PC-3 (cell line): ENCODE data around the gene SP8. TPM values are rescaled to one million over a fixed set of nuclear protein-coding genes. Genes with fewer than 3 reads are reported as not detected.

Experiments used
- ATAC-seq: fragments of 200-7000 bp; cut with Tn5 transposase; 2 replicates; pipeline ENCODE4 v1.9.1; 2020; ENCODE audit warnings: mild to moderate bottlenecking, moderate library complexity
- BruUV-seq: library from RNA; stranded (reverse); fragments of 400-500 nt; replicated peaks from 2 replicates; lab custom pipeline; 2021; lab: Mats Ljungman, UMichigan
- CTCF ChIA-PET: fragments of 300-600 bp; sonication (Branson Sonifier 250); formaldehyde crosslinking; loops from one replicate; lab custom pipeline; 2022; ENCODE audit warnings: antibody characterized with exemption; lab: Charles Lee
- POLR2A ChIA-PET: fragments of 300-600 bp; sonication (Branson Sonifier 250); formaldehyde crosslinking; loops from one replicate; lab custom pipeline; 2022; ENCODE audit warnings: antibody characterized with exemption; ENCODE audit not compliant: unreplicated experiment; lab: Charles Lee
- DNase-seq: peaks from one replicate; pipeline ENCODE4 v3.0.0-alpha.2; 2015
- H2AFZ ChIP-seq: fragments of 300-600 bp; sonication (generic); 2 replicates; pipeline ENCODE4 v1.6.0; 2016; ENCODE audit warnings: antibody characterized with exemption, low read length
- H3F3A ChIP-seq: fragments of 300-600 bp; sonication (generic); one replicate; pipeline ENCODE4 v1.6.0; 2017; ENCODE audit warnings: antibody characterized with exemption, low read length, control low read depth, mild to moderate bottlenecking; ENCODE audit not compliant: unreplicated experiment
- H3K27ac ChIP-seq: fragments of 300-600 bp; sonication (generic); 2 replicates; pipeline ENCODE4 v1.5.1; 2016; ENCODE audit warnings: mild to moderate bottlenecking, low read length
- H3K27me3 ChIP-seq: fragments of 300-600 bp; sonication (generic); 2 replicates; pipeline ENCODE4 v1.6.1; 2016; ENCODE audit warnings: low read length, mixed read lengths
- H3K36me3 ChIP-seq: fragments of 300-600 bp; sonication (generic); 2 replicates; pipeline ENCODE4 v1.6.1; 2016; ENCODE audit warnings: low read depth, mixed run types, low read length, mixed read lengths
- H3K4me1 ChIP-seq: fragments of 300-600 bp; sonication (generic); 2 replicates; pipeline ENCODE4 v1.5.1; 2016; ENCODE audit warnings: low read length; ENCODE audit not compliant: insufficient read depth
- H3K4me2 ChIP-seq: fragments of 300-600 bp; sonication (generic); 2 replicates; pipeline ENCODE4 v1.6.0; 2016; ENCODE audit warnings: low read length
- H3K4me3 ChIP-seq: fragments of 300-600 bp; sonication (generic); 2 replicates; pipeline ENCODE4 v1.5.1; 2016; ENCODE audit warnings: mild to moderate bottlenecking, low read length, mixed read lengths
- H3K79me2 ChIP-seq: fragments of 300-600 bp; sonication (generic); 2 replicates; pipeline ENCODE4 v1.6.1; 2017; ENCODE audit warnings: low read length, mixed read lengths
- H3K9ac ChIP-seq: fragments of 300-600 bp; sonication (generic); 2 replicates; pipeline ENCODE4 v1.6.0; 2016; ENCODE audit warnings: mild to moderate bottlenecking, low read length
- H3K9me2 ChIP-seq: fragments of 300-600 bp; sonication (generic); replicated peaks from 2 replicates; pipeline ENCODE4 v1.6.1; 2016; ENCODE audit warnings: mixed run types, low read length, mixed read lengths
- H3K9me3 ChIP-seq: fragments of 300-600 bp; sonication (generic); 2 replicates; pipeline ENCODE4 v1.6.1; 2016; ENCODE audit warnings: low read length, mixed read lengths
- H4K20me1 ChIP-seq: fragments of 300-600 bp; sonication (generic); 2 replicates; pipeline ENCODE4 v1.6.1; 2016; ENCODE audit warnings: low read length, mixed read lengths
- CTCF ChIP-seq: fragments of 300-600 bp; sonication (generic); conservative IDR thresholded peaks from 2 replicates; pipeline ENCODE4 v1.5.1; 2017; ENCODE audit warnings: antibody characterized with exemption, low read depth, mild to moderate bottlenecking, low read length
- EZH2 ChIP-seq: fragments of 300-600 bp; sonication (generic); IDR thresholded peaks from one replicate; pipeline ENCODE4 v1.6.1; 2017; ENCODE audit warnings: antibody characterized with exemption, mild to moderate bottlenecking, low read length; ENCODE audit not compliant: unreplicated experiment
- EZH2phosphoT487 ChIP-seq: fragments of 300-600 bp; sonication (generic); IDR thresholded peaks from 2 replicates; pipeline ENCODE4 v1.6.1; 2018; ENCODE audit warnings: mild to moderate bottlenecking, antibody characterized with exemption, low read length, borderline replicate concordance
- intact Hi-C: fragments of 100-400 bp; cut with micrococcal nuclease; formaldehyde crosslinking; loops from 2 replicates; pipeline ENCODE4 v1.9.0; 2023
- total RNA-seq: library from RNA; depleted of rRNA; stranded (reverse); fragments of >200 nt; gene quantifications from 2 replicates; pipeline ENCODE4 v1.2.3, GENCODE V29; 2014

Gene SP8
- total RNA-seq, 1 experiment from 2014 or later, result not detected

- TF ChIP-seq CTCF (no peak), EZH2phosphoT487 (no peak), EZH2 (no peak)
- Histone ChIP-seq H4K20me1 (no peaks in the 10 kb centered on the region), H3K9ac (no peak overlapping the region), H3K4me2 (no peak overlapping the region), H3K27ac (no peak overlapping the region), H3K9me2 (no peaks in the 10 kb centered on the region), H3K36me3 (no peaks in the 10 kb centered on the region), H3K4me1 (no peaks in the 10 kb centered on the region), H3K27me3 (peaks cover 82% of the 10 kb centered on the region), H3K9me3 (no peaks in the 10 kb centered on the region), H3K4me3 (no peak overlapping the region), H3K79me2 (no peaks in the 10 kb centered on the region), H2AFZ (no peak overlapping the region), H3F3A (no peaks in the 10 kb centered on the region)
- no peak for DNase-seq
- ChIA-PET CTCF (no interaction called here), POLR2A (no interaction called here)
- no TSS peak for BruUV-seq
- ATAC-seq, result no peak
- intact Hi-C loops, result loop anchor here (10.0 kb wide), 1 partner anchor 728 kb away; no protein-coding TSS in a partner anchor
Observed at GRCh38 chr7:20776942-20777341, 9.7 kb downstream of the SP8 start.

- H3K27ac ChIP-seq, result no peak overlapping the region
- H3K9ac ChIP-seq, result no peak overlapping the region
- no peaks in the 10 kb centered on the region for H3K9me2 ChIP-seq
- H4K20me1 ChIP-seq, result no peaks in the 10 kb centered on the region
- H3K27me3 ChIP-seq, result peaks cover 81% of the 10 kb centered on the region
- H3K4me2 ChIP-seq, result no peak overlapping the region
- BruUV-seq, result no TSS peak
- DNase-seq, result no peak
- no peaks in the 10 kb centered on the region for H3F3A ChIP-seq
- ChIA-PET POLR2A (no interaction called here), CTCF (no interaction called here)
- H3K36me3 ChIP-seq, result no peaks in the 10 kb centered on the region
- H2AFZ ChIP-seq, result no peak overlapping the region
- H3K79me2 ChIP-seq, result no peaks in the 10 kb centered on the region
- intact Hi-C loops, result loop anchor here (10.0 kb wide), 1 partner anchor 728 kb away; no protein-coding TSS in a partner anchor
- no peak overlapping the region for H3K4me3 ChIP-seq
- ATAC-seq, result no peak
- TF ChIP-seq EZH2 (no peak), CTCF (no peak), EZH2phosphoT487 (no peak)
- H3K4me1 ChIP-seq, result no peaks in the 10 kb centered on the region
- no peaks in the 10 kb centered on the region for H3K9me3 ChIP-seq
Observed at GRCh38 chr7:20776214-20776911, 10.3 kb downstream of the SP8 start.

GRCh38 chr7:20754001-20754400 is 32.7 kb downstream of the SP8 start:
- intact Hi-C loops, result no loop called here
- Histone ChIP-seq H3K9ac (no peak overlapping the region), H3K9me2 (no peaks in the 10 kb centered on the region), H4K20me1 (no peaks in the 10 kb centered on the region), H3F3A (no peaks in the 10 kb centered on the region), H3K27me3 (peaks cover 52% of the 10 kb centered on the region), H2AFZ (no peak overlapping the region), H3K4me1 (no peaks in the 10 kb centered on the region), H3K4me3 (no peak overlapping the region), H3K36me3 (no peaks in the 10 kb centered on the region), H3K4me2 (no peak overlapping the region), H3K9me3 (no peaks in the 10 kb centered on the region), H3K27ac (no peak overlapping the region), H3K79me2 (no peaks in the 10 kb centered on the region)
- POLR2A ChIA-PET, result no interaction called here
- ATAC-seq (no peak), DNase-seq (no peak)
- no TSS peak for BruUV-seq
- CTCF ChIA-PET, result no interaction called here
- TF ChIP-seq EZH2phosphoT487 (no peak), CTCF (no peak), EZH2 (no peak)
